PC-9 (cell line): ENCODE results near the gene TIMP3.

Experiments
- CTCF ChIP-seq: fragments of 200-600 bp; sonication (generic); conservative IDR thresholded peaks from 2 replicates; pipeline ENCODE4 v1.6.1; 2017; ENCODE audit warnings: mixed run types, antibody characterized with exemption, mild to moderate bottlenecking, moderate library complexity
- EZH2 ChIP-seq: fragments of 200-600 bp; sonication (generic); IDR thresholded peaks from 2 replicates; pipeline ENCODE4 v1.8.0; 2017; ENCODE audit warnings: antibody characterized with exemption, low read depth

GRCh38 chr22:32830473-32830872 is 29.0 kb downstream of the TIMP3 start:
- TF ChIP-seq CTCF (no peak), EZH2 (no peak)
